Measurements from ENCODE around the gene PDK1.
"Not testable (repeated sequence)": the region's sequence is repeated elsewhere in the genome, so short reads cannot be mapped to it uniquely, and the experiment has no call there.

DNA sequence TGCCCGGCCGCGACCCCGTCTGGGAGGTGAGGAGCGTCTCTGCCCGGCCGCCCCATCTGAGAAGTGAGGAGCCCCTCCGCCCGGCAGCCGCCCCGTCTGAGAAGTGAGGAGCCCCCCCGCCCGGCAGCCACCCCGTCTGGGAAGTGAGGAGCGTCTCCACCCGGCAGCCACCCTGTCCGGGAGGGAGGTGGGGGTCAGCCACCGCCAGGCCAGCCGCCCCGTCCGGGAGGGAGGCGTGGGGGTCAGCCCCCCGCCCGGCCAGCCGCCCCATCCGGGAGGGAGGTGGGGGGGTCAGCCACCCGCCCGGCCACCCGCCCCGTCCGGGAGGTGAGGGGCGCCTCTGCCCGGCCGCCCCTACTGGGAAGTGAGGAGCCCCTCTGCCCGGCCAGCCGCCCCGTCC lies 18.0 kb upstream of the PDK1 start:
- not testable (repeated sequence) for TF ChIP-seq POLR2A (IDR thresholded peaks at IDR 0.05; ENCODE audit: low read depth, low read length); POLR2AphosphoS5 (IDR thresholded peaks at IDR 0.05; ENCODE audit: low read depth, low read length); TAF1 (IDR thresholded peaks at IDR 0.05; ENCODE audit: low read depth, low read length); SPI1 (IDR thresholded peaks at IDR 0.05; ENCODE audit: low read depth, low read length); PAX5 (IDR thresholded peaks at IDR 0.05; ENCODE audit: insufficient read depth, low read length, severe bottlenecking)

Data from GM12891 (cell line).